Aorta (tissue), 5 donors: Measurements from ENCODE around the gene IQCE. TPM values are rescaled to one million over a fixed set of nuclear protein-coding genes. Genes with fewer than 3 reads are reported as not detected.

ENCODE experiments used
- ATAC-seq: fragments of 200-7000 bp; cut with Tn5 transposase; one replicate; pipeline ENCODE4 v1.9.1; 2022; ENCODE audit warnings: moderate library complexity; ENCODE audit not compliant: low FRiP score
- DNase-seq, 2 donors: peaks; one replicate each; pipeline ENCODE4 v3.0.0-alpha.2; 2020
- H3K27ac ChIP-seq, 2 donors: one replicate each; pipeline ENCODE4 v1.5.1; 2013; ENCODE audit warnings: low read length in 2 of 2, mild to moderate bottlenecking in 2 of 2, moderate library complexity in 2 of 2, control low read depth in 1 of 2, inconsistent platforms in 1 of 2, low read depth in 1 of 2
- H3K27me3 ChIP-seq, 2 donors: one replicate each; pipeline ENCODE4 v1.6.1; 2013; ENCODE audit warnings: control low read depth in 1 of 2, low read length in 1 of 2, mild to moderate bottlenecking in 1 of 2, moderate library complexity in 1 of 2; ENCODE audit not compliant: insufficient read depth in 2 of 2, control insufficient read depth in 1 of 2
- H3K36me3 ChIP-seq, 2 donors: one replicate each; pipeline ENCODE4 v1.6.1; 2013; ENCODE audit warnings: control low read depth in 1 of 2, low read length in 1 of 2, mild to moderate bottlenecking in 1 of 2; ENCODE audit not compliant: insufficient read depth in 2 of 2, control insufficient read depth in 1 of 2
- H3K4me1 ChIP-seq, 2 donors: one replicate each; pipeline ENCODE4 v1.6.1; 2013; ENCODE audit warnings: low read length in 2 of 2, control low read depth in 1 of 2, mild to moderate bottlenecking in 1 of 2, moderate library complexity in 1 of 2; ENCODE audit not compliant: insufficient read depth in 2 of 2, control insufficient read depth in 1 of 2
- H3K4me3 ChIP-seq, 2 donors: one replicate each; pipeline ENCODE4 v1.5.1; 2013; ENCODE audit warnings: low read length in 2 of 2, control low read depth in 1 of 2, mild to moderate bottlenecking in 1 of 2
- H3K9me3 ChIP-seq: one replicate; pipeline ENCODE4 v1.6.1; 2013; ENCODE audit warnings: mild to moderate bottlenecking, low read length; ENCODE audit not compliant: control insufficient read depth
- WGBS, 2 donors: extraction: QIAGEN DNeasy Blood & Tissue Kit; methylation state at CpG; one replicate each; pipeline ENCODE4 v1.1.7; 2013; 5-methylcytosine and 5-hydroxymethylcytosine counted together
- intact Hi-C, 2 donors: fragments of 100-400 bp; cut with DNase I; formaldehyde crosslinking; loops; one replicate each; pipeline versions ENCODE4 v1.14.2 to v1.15.0; 2022
- polyA plus RNA-seq, 2 donors: library from polyadenylated mRNA; stranded (reverse); fragments of 200-250 nt; gene quantifications; one replicate each; pipeline ENCODE4 v1.2.3, GENCODE V29; 2013
- total RNA-seq, 2 donors: library from RNA; stranded (reverse); fragmentation: NEBNext Ultra II Directional; extraction: Animal tissue kit (Norgen Biotek cat#: 25700); gene quantifications; one replicate each; pipeline ENCODE4 v1.2.1, GENCODE V29; 2021
- donor health status: healthy with polysubstance abuse.
- donor health status: Bipolar disorder and iron deficiency.
- donor health status: DM: no; HTN: no; CAD: no.
- donor health status: DM: no; HTN: no; CAD: no.
- donor health status: DM: yes; HTN: yes; CAD: no.

The IQCE gene
- total and polyA plus RNA-seq, 4 donors: 6.1 to 18.2 (median 11.2) TPM

- Histone ChIP-seq H3K36me3 (no peaks in the 10 kb centered on the region), H3K4me3 (no peak overlapping the region), H3K9me3 (no peaks in the 10 kb centered on the region), H3K27me3 (no peaks in the 10 kb centered on the region), H3K4me1 (no peaks in the 10 kb centered on the region), H3K27ac (no peak overlapping the region)
- ATAC-seq (no peak), DNase-seq (peak in 1 of 2 donors; percentile 46)
- 79 to 82% methylated on average over 36 of the region's 36 CpGs for WGBS, 2 donors
- intact Hi-C loops: loop anchor here in 1 of 2 donors (10.0 kb wide), 1 partner anchor 86 kb away; no protein-coding TSS in a partner anchor
These were observed 101.7 kb downstream of the IQCE start for GRCh38 chr7:2660359-2661095.

GRCh38 chr7:2661096-2661449 is 102.3 kb downstream of the IQCE start:
- Histone ChIP-seq H3K9me3 (no peaks in the 10 kb centered on the region), H3K27me3 (no peaks in the 10 kb centered on the region), H3K4me1 (no peaks in the 10 kb centered on the region), H3K36me3 (no peaks in the 10 kb centered on the region), H3K4me3 (no peak overlapping the region), H3K27ac (no peak overlapping the region)
- peak in 1 of 2 donors; percentile 76 for DNase-seq
- intact Hi-C loops: loop anchor here in 1 of 2 donors (10.0 kb wide), 1 partner anchor 86 kb away; no protein-coding TSS in a partner anchor
- no peak for ATAC-seq
- WGBS, 2 donors: 90 to 92% methylated on average over 9 to 10 of the region's 10 CpGs

- Histone ChIP-seq H3K36me3 (no peaks in the 10 kb centered on the region), H3K4me3 (no peak overlapping the region), H3K27ac (no peak overlapping the region), H3K27me3 (no peaks in the 10 kb centered on the region), H3K4me1 (no peaks in the 10 kb centered on the region), H3K9me3 (no peaks in the 10 kb centered on the region)
- 93% methylated on average over 42 to 43 of the region's 43 CpGs for WGBS, 2 donors
- peak in 1 of 2 donors; percentile 79 for DNase-seq
- intact Hi-C loops: loop anchor here in 1 of 2 donors (10.0 kb wide), 1 partner anchor 87 kb away; no protein-coding TSS in a partner anchor
- ATAC-seq: no peak
These were observed 103.0 kb downstream of the IQCE start for GRCh38 chr7:2661602-2662272.

GRCh38 chr7:2662273-2663120 is 103.7 kb downstream of the IQCE start:
- Histone ChIP-seq H3K4me1 (no peaks in the 10 kb centered on the region), H3K4me3 (no peak overlapping the region), H3K27me3 (no peaks in the 10 kb centered on the region), H3K36me3 (no peaks in the 10 kb centered on the region), H3K9me3 (no peaks in the 10 kb centered on the region), H3K27ac (no peak overlapping the region)
- no peak for ATAC-seq
- 84 to 85% methylated on average over 33 of the region's 33 CpGs for WGBS, 2 donors
- DNase-seq: no peak
- intact Hi-C loops: loop anchor here in 1 of 2 donors (10.0 kb wide), 1 partner anchor 88 kb away; no protein-coding TSS in a partner anchor

- Histone ChIP-seq H3K4me3 (no peak overlapping the region), H3K36me3 (no peaks in the 10 kb centered on the region), H3K27me3 (no peaks in the 10 kb centered on the region), H3K27ac (no peak overlapping the region), H3K9me3 (no peaks in the 10 kb centered on the region), H3K4me1 (no peaks in the 10 kb centered on the region)
- DNase-seq: peak in 1 of 2 donors; percentile 73
- WGBS, 2 donors: 79 to 82% methylated on average over 27 to 30 of the region's 30 CpGs
- intact Hi-C loops: loop anchor here in 1 of 2 donors (10.0 kb wide), 1 partner anchor 89 kb away; no protein-coding TSS in a partner anchor
- ATAC-seq: peak; percentile 78
These were observed 104.5 kb downstream of the IQCE start for GRCh38 chr7:2663121-2663886.

- H3K36me3 ChIP-seq: no peaks in the 10 kb centered on the region
- H3K9me3 ChIP-seq: no peaks in the 10 kb centered on the region
- H3K4me1 ChIP-seq: no peaks in the 10 kb centered on the region
- DNase-seq (no peak), ATAC-seq (no peak)
- H3K4me3 ChIP-seq: no peak overlapping the region
- no peak overlapping the region for H3K27ac ChIP-seq
- 64 to 72% methylated on average over 4 of the region's 4 CpGs for WGBS, 2 donors
- intact Hi-C loops: loop anchor here in 1 of 2 donors (10.0 kb wide), 1 partner anchor 89 kb away; no protein-coding TSS in a partner anchor
- H3K27me3 ChIP-seq: no peaks in the 10 kb centered on the region
These were observed 105.2 kb downstream of the IQCE start for GRCh38 chr7:2663960-2664359.
